HG02970 (cell line): ENCODE measurements around the gene B3GNT8.
"Not testable (repeated sequence)": the region's sequence is repeated elsewhere in the genome, so short reads cannot be mapped to it uniquely, and the experiment has no call there.

Source experiments
- ATAC-seq: cut with Tn5 transposase; IDR thresholded peaks from one replicate; pipeline ENCODE4 v1.9.1; 2021; ENCODE audit warnings: mild to moderate bottlenecking, moderate library complexity, moderate number of reproducible peaks; ENCODE audit not compliant: unreplicated experiment, low FRiP score

B3GNT8 gene

DNA sequence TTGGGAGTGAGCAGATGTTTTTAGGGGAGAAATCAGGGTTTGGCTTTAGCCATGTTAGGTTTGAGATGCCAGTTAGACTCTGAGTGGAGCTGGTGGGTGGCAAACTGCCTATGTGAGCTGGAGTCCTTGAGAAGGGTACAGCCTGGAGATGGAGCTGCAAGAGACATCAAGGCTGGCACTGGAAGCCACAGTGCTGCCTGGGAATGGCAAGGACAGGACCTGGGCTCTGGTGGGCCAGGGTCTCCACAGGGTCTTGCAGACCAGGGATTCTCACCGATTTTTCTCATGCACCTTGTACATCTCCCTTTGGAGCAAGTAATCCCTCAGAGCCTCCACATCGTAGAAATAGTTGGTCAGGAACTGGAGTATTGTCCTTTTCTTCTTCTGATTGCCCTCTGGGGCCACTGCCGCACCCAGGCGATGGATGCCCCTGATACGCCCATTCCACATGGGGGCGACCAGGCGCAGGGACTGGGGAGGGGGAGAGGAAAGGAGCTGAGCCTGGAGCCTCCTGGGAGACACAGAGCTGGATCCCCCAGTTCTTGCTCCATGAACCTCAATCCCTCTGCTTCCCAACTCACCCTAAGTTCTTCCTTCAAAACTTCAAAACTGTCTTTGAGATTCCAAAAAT is 10.9 kb upstream of the B3GNT8 start:
- no peak for ATAC-seq

DNA sequence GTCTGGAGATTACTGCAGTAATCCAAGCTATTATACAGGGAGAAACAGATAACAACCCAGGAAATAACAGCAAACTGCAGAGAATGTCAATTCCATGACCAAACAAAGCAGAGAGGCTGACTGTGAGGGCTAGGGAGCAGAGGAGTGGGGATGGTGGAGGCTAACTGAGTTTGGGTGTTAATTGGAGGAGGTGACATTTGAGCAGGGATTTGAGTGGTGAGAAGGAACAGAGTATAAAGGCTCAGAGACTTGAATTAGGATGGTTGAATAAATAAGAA is 9.4 kb upstream of the B3GNT8 start:
- ATAC-seq: no peak

DNA sequence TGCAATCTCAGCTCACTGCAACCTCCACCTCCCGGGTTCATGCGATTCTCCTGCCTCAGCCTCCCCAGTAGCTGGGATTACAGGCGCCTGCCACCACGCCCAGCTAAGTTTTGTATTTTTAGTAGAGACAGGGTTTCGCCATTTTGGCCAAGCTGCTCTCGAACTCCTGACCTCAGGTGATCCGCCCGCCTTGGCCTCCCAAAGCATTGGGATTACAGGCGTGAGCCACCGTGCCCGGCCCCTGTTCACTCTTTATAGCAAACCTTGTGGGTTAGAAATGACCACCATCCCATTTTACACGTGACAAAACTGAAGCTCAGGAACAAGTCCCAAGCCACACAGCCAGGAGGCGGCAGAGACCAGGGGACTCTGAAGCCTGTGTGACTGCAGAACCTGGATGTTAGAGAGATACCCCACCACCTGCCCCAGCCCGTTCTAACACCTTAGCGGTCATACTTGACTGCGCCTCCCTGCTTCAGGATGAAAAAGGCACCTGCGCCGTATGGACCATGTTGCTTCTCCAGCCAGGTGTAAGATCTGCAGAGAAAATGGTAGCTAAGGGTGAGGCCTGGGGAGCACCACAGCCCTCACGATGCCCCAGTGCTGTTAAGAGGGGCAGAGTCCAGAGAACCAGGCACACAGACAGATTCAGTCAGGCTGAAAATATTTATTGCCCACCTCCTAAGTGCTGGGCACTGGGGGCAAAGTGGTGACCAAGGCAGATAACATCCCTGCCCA is 8.9 kb upstream of the B3GNT8 start:
- no peak for ATAC-seq

DNA sequence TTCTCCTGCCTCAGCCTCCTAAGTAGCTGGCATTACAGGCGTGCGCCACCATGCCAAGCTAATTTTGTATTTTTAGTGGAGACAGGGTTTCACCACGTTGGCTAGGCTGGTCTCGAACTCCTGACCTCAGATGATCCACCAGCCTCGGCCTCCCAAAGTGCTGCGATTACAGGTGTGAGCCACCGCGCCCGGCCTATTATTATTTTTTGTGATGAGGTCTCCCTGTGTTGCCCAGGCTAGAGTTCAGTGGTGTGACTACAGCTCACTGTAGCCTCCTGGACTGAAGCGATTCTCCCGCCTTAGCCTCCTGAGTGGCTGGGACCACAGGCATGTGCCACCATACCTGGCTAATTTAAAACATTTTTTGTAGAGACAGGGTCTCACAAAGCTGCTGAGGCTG is 8.2 kb upstream of the B3GNT8 start:
- ATAC-seq: not testable (repeated sequence)

DNA sequence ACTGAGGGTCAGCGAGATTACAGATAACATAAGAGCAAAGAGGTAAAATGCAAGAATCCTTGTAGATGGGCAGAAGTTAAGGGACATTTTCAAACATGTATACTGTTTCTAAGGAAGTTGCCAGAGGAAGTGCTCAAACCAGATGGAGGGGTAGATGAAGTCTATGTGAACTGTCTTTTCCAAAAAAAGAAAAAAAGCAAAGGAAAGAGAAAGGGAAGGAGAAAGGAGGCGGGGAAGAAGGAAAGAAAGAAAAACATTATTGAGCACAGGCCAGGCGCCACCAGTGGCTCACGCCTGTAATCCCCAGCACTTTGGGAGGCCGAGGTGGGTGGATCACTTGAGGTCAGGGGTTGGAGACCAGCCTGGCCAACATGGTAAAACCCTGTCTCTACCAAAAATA is 7.3 kb upstream of the B3GNT8 start:
- ATAC-seq: no peak

DNA sequence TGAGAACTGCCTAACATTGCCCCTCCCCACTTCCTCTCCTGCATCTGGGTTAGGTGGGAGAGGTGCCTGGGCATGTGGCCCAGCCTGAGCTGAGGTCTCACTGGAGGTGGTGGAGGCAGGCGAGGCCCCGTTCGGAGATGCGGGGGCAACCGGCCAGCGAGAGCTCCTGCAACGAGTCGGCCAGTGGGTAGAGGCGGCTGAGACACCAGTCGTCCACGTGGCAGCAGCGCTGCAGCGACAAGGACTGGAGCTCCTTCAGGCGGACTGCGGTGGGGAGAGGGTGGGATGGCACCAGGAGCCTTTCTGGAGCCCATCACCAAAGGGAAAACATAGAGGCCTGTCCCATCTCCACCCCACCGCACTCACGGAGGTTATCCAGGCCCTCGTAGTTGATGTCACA is 6.0 kb upstream of the B3GNT8 start:
- ATAC-seq: no peak

DNA sequence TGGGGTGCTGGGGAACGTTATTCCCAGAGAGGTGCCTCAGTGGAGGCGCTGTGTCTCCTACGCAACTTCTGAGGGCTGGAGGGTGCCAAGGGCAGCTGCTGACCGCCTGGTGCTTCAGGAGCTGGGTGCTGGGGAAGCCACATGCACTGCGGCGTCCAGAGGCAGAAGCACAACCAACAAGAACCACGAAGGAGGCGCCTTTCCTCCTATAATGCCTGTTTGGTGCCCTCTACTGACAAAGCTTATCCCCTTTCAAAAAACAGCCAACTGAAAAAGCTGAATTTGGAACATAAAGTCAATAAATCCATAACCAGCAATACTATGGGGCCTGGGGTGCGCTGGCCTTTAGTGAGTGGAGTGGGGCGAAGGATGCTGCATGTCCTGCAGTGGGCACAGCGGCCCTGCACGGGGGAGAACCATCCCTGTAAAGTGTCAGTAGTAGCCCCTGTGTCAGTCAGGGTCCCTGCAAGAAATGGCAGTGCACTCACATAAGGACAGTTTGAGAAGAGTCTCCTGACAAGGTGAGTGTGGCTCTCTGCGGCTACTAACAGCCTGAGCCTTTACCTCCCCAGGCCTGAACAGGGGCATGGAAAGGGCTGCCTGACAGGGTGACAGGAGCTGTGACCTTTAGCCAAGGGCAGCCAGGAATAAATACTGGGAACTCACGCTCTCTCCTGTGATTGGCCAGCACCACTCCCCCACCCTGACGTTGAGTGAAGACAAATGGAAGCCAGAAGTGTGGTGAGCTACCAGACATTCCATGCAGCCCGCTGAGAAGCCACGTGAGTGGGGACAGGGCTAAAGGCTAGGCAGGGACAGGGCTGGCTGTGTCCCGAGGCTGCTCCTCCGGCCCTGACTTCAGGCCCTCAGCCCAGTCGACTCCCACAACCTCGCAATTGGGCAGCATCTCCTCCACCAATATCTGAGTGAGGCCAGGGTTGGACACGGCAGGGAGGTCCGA is 4.5 kb upstream of the B3GNT8 start:
- no peak for ATAC-seq

DNA sequence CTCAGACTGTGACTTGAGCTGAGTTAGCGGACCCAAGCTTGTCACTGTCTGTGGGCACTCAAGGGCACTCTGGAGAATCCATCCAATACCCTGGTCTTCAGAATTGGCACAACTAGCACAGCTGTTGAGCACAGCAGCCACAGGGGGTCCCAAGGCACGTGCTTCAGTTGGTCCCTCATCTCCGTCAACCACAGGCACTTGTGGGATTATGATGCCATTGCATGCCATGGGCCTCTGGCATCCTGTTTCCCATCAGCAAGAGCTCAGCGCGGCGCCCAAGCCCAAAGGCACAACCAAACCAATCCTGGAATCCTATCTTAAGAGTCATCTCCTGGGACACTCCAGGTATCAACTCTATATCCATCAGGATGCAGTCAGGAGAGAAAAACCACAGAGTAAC is 3.7 kb upstream of the B3GNT8 start:
- no peak for ATAC-seq

DNA sequence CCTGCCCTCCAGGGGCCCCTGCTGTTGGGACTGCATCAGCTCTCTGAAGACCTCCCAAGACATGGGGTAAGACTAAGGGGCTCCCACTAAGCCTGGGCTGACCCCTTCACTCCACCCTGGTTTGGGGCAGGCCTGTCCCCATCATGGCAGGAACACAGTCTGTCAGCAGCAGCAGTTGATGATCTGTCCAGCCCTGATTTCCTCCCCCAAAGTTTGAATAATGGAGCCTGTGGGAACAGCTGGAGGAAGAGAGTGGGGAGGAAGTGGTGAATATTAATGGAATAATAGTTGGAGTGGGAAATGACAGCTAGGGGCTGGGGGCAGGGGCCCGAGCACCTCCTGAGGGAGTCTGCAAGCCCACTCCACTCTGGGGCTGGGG is 1.3 kb upstream of the B3GNT8 start:
- ATAC-seq: no peak

DNA sequence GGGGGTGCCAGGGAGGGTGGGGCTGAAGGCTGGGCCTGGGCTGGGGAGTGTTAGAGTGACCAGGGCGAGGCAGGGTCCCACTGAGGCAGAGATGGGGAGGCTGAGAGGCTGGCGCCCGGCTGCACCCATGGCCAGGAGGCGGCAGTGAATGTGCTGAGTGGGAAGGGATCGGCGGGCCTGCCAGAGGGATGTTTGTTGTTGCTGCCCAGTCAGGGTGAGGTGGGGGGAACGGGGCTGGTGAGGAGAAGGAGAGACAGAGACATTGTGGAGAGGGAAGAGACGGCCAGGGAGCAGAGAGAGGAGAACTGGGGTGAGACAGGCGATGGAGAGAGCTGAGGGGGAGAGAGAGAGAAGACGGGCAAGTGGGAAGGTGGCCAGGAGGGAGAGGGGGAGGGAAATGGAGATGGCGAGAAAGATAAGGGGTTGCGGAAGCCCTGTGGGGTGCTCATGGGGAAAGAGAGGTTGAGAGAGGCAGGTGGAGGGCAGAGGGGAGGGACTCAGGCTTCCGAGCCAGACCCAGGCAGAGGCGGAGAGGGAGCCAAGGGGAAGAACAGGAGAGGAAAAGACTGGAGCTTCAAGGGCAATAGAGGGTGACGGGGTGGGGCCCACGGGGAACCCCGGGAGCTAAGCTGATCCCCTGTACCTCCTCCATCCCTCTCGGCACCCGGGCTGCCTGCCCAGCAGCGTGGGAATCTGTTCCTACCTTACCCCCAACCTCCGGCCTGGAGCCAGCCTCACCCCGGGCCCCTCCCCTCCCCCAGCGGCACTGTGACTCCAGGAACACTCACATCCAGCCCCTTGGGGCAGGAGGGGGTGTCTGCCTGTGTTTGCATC is 690 bp upstream of the B3GNT8 start:
- ATAC-seq: no peak

DNA sequence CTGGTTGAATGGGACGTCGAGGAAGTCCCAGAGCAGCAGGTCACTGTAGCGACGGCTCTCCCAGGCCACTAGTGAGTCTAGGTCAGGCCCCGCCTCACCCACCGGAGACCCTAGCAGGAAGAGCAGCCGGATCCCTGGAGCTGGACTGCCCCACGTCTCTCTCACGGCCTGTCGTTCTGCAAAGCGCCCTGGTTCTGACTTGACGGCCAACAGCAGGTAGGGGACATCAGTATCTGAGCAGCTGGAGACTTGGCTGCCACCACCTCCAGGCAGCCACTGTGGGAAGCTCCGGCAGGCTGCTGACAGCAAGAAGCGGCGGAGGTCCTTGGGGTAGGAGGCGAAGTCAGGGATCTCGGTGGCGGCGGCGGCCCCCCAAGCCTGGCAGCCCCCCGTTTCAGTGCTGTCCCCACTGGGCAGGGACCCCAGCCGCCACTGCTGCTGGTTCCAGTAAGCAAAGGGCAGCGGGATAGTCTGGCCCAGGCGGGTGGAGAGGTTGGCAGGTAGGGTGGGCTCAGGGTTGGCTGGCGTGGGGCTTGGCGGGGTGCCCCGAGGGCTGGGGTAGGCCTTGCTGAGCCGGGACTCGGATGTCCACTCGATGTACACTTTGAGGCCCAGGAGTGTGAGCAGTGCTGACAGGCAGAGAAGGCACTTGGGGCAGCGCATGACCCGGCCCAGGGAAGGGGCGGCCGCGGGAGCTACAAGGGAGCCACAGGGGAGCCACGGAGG is 895 bp downstream of the B3GNT8 start:
- no peak for ATAC-seq

DNA sequence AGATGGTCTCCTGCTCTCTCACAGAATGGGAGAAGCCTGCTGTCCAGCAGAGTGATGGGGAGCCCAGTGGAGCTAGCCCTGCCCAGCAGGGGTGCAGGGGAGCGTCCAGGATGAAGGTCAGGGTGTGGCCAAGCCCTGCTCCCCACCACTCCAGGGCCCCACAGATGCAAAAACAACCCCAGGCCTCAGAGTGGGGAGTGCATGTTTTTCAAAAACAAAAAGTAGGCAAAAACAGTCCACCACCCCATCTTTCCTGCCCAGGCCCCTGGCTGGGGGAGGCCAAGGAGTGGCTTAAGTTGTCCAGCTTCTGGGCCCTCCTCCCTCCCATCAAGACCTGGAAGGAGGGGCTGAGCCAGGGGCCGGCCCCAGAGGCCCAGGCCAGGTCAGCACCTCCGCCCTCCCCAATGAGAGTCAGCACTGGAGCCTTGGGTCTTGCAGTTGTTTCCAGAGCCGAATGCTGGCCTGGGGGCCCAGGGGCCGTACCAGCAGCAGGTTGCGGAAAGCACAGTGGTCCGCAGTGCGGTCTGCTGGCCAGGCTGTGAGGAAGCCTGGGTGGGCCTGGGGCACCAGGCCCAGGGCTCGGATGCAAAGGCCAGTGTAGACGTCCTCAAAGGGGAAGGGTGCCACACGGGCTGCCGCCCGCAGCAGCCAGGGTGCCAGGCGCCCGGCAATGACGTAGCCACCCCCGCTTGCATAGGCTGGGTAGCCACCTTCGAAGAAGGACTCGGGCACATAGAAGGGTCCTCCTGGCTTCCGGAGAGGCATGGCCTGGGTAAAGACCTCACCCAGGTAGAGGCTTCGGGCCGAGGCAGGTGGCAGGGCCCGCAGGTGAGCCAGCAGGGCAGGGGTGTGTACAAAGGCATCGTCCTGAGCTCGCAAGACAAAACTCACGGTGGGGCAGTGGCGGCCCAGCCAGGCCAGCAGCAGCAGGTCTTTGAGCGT is 1.7 kb downstream of the B3GNT8 start:
- no peak for ATAC-seq

DNA sequence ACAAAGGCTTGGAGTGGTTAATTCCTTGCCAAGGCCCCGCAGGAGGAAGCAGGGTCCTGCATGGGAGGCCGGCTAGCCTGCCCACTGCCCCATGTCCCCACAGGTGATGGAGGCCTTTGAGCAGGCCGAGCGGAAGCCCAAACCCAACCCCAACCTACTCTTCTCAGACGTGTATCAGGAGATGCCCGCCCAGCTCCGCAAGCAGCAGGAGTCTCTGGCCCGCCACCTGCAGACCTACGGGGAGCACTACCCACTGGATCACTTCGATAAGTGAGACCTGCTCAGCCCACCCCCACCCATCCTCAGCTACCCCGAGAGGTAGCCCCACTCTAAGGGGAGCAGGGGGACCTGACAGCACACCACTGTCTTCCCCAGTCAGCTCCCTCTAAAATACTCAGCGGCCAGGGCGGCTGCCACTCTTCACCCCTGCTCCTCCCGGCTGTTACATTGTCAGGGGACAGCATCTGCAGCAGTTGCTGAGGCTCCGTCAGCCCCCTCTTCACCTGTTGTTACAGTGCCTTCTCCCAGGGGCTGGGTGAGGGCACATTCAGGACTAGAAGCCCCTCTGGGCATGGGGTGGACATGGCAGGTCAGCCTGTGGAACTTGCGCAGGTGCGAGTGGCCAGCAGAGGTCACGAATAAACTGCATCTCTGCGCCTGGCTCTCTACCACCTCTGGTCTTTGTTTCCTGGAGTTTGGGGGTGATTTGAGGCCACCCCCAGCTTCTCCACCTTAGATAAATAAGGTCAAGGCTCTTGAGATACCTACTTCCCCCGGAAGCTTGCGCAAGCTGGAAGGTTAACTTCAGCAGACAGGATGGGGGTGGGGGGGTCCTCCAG is 2.6 kb downstream of the B3GNT8 start:
- no peak for ATAC-seq

DNA sequence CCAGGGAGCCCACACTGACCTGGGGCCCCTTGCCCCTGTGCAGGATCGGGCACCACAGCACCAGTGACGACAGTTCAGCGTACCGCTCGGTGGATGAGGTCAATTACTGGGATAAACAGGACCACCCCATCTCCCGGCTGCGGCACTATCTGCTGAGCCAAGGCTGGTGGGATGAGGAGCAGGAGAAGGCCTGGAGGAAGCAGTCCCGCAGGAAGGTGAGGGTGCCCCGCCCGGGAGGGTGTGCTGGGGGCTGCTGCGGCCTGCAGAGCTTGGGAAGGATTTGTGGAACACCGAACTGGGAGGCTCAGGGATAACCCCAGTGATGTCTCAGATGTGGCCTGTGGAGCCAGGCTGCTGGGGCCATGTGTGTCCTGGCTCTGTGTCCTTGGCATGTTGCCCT is 4.2 kb downstream of the B3GNT8 start:
- no peak for ATAC-seq

DNA sequence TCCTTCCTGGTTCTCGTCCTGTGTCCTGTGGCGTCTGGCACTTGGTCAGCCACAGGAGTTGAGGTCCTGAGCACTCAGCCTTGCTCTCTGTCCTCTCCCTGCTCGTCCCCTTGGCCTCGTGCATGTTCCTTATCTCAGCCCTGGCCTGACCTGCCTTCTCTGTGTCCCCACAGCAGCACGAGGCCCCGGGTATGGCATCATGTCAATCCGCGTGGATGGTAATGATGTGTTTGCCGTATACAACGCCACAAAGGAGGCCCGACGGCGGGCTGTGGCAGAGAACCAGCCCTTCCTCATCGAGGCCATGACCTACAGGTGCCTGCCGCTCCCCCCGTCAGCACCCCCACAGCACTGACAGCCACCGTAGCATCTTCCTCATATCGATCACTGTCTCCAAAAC is 4.7 kb downstream of the B3GNT8 start:
- ATAC-seq: no peak

DNA sequence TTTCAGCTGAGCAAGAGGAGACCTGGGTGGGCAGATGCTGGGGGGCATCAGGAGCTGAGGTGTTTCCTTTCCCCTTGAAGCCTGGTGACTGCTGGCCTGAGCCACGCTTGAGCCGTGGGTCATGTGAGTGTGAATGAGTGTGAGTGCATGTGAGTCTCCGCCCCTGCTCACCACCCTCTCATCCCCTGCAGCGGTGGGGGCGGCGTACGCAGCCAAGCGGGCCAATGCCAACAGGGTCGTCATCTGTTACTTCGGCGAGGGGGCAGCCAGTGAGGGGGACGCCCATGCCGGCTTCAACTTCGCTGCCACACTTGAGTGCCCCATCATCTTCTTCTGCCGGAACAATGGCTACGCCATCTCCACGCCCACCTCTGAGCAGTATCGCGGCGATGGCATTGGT is 5.2 kb downstream of the B3GNT8 start:
- no peak for ATAC-seq

DNA sequence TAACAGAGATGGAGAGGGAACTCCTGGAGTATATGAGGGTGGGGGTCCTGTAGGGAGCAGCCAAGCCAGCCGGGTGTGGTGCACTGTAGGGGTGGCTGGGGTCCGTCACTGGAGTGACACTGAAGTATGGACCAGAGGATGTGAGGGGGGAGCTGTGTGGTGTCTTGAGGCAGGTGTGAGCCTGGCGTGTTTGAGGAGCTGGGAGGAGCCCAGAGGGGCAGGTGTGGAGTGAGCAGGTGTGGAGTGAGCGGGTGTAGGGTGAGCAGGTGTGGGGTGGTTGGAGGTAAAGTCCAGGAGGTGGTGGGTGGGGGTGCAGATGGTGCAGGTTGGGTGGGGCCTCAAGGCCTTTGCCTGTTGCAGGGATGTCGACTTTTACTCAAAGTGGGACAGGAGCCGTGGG is 5.9 kb downstream of the B3GNT8 start:
- ATAC-seq: no peak
